Left forelimb (tissue), 1 donor: ENCODE measurements around the gene INHBC.
A peak's percentile ranks its signal among the peaks of the same experiment; 100 is the strongest.
"Not testable (repeated sequence)": the region's sequence is repeated elsewhere in the genome, so short reads cannot be mapped to it uniquely, and the experiment has no call there.

Source experiments
- DNase-seq: peaks from one replicate; pipeline ENCODE4 v3.0.0-alpha.2; 2018; ENCODE audit warnings: low spot score

The INHBC gene

GRCh38 chr12:57429473-57430111, 5.0 kb upstream of the INHBC start:
- no peak for DNase-seq

GRCh38 chr12:57430112-57430930, 4.3 kb upstream of the INHBC start:
- peak; percentile 82 for DNase-seq

- DNase-seq, result peak; percentile 97
Measured at GRCh38 chr12:57430931-57431566, 3.5 kb upstream of the INHBC start, which contains the start of gene R3HDM2. Gene R3HDM2 (minus strand): TSS chr12:57431043. CDS start chr12:57310428, 120,615 bp downstream.

GRCh38 chr12:57431654-57432188, 2.9 kb upstream of the INHBC start:
- no peak for DNase-seq

GRCh38 chr12:57433370-57433769, 1.2 kb upstream of the INHBC start:
- DNase-seq, result no peak

GRCh38 chr12:57435293-57435692, 709 bp downstream of the INHBC start:
- DNase-seq, result no peak

- DNase-seq, result no peak
Measured at GRCh38 chr12:57438400-57438799, 3.8 kb downstream of the INHBC start.

- no peak for DNase-seq
Measured at GRCh38 chr12:57439762-57440266, 5.2 kb downstream of the INHBC start.

GRCh38 chr12:57441393-57441792, 6.8 kb downstream of the INHBC start:
- not testable (repeated sequence) for DNase-seq

GRCh38 chr12:57441846-57442427, 7.4 kb downstream of the INHBC start:
- DNase-seq, result no peak

GRCh38 chr12:57444337-57444736, 9.8 kb downstream of the INHBC start:
- DNase-seq, result not testable (repeated sequence)

- DNase-seq, result no peak
Measured at GRCh38 chr12:57444744-57445143, 10.2 kb downstream of the INHBC start.

- no peak for DNase-seq
Measured at GRCh38 chr12:57446292-57446960, 11.8 kb downstream of the INHBC start.

GRCh38 chr12:57448669-57449068, 14.1 kb downstream of the INHBC start:
- DNase-seq, result no peak

GRCh38 chr12:57449375-57449774, 14.8 kb downstream of the INHBC start:
- DNase-seq, result peak; percentile 44

- DNase-seq, result no peak
Measured at GRCh38 chr12:57450057-57450456, 15.5 kb downstream of the INHBC start.

- DNase-seq, result no peak
Measured at GRCh38 chr12:57451233-57451778, 16.7 kb downstream of the INHBC start.

- DNase-seq, result peak; percentile 46
Measured at GRCh38 chr12:57452181-57452936, 17.8 kb downstream of the INHBC start.

- no peak for DNase-seq
Measured at GRCh38 chr12:57452937-57453509, 18.4 kb downstream of the INHBC start.

- DNase-seq, result no peak
Measured at GRCh38 chr12:57454213-57454565, 19.6 kb downstream of the INHBC start.
